ENCODE data around the gene SYNE2. TPM values are rescaled to one million over a fixed set of nuclear protein-coding genes. Genes with fewer than 3 reads are reported as not detected.
"Not testable (repeated sequence)": the region's sequence is repeated elsewhere in the genome, so short reads cannot be mapped to it uniquely, and the experiment has no call there.

SYNE2 gene
- total RNA-seq, 2 donors from 2014 or later = 206 to 223 TPM

GRCh38 chr14:63996625-63997220 lies 143.9 kb downstream of the SYNE2 start:
- no peak overlapping the region for H3K4me3 Mint-ChIP-seq
- no peak for DNase-seq
- H3K27ac Mint-ChIP-seq = no peak overlapping the region

GRCh38 chr14:64000749-64001148 lies 147.9 kb downstream of the SYNE2 start:
- no peak overlapping the region for H3K4me3 Mint-ChIP-seq
- H3K4me1 Mint-ChIP-seq = peaks cover 10% of the 10 kb centered on the region
- H3K9me3 ChIP-seq (ENCODE audit: control insufficient read depth, low read length, poor library complexity, severe bottlenecking) = no peaks in the 10 kb centered on the region
- no peaks in the 10 kb centered on the region for H3K27me3 Mint-ChIP-seq
- H3K27ac Mint-ChIP-seq = no peak overlapping the region
- H3K36me3 Mint-ChIP-seq (ENCODE audit: low read depth) = peaks cover 40% of the 10 kb centered on the region
- ATAC-seq (no peak), DNase-seq (no peak)

More at GRCh38 chr14:63996625-63997220, 143.9 kb downstream of the SYNE2 start:
- ATAC-seq = no peak
- H3K4me1 Mint-ChIP-seq = peaks cover 5% of the 10 kb centered on the region
- no peaks in the 10 kb centered on the region for H3K9me3 ChIP-seq (ENCODE audit: control insufficient read depth, low read length, poor library complexity, severe bottlenecking)
- no peaks in the 10 kb centered on the region for H3K27me3 Mint-ChIP-seq
- peaks cover 23% of the 10 kb centered on the region for H3K36me3 Mint-ChIP-seq (ENCODE audit: low read depth)

GRCh38 chr14:64005822-64006221 lies 153.0 kb downstream of the SYNE2 start:
- H3K9me3 ChIP-seq (ENCODE audit: control insufficient read depth, low read length, poor library complexity, severe bottlenecking) = no peaks in the 10 kb centered on the region
- Mint-ChIP-seq H3K4me3 (no peak overlapping the region), H3K4me1 (peaks cover 12% of the 10 kb centered on the region), H3K27ac (peak overlapping the region; percentile 87), H3K27me3 (no peaks in the 10 kb centered on the region), H3K36me3 (ENCODE audit: low read depth) (peaks cover 27% of the 10 kb centered on the region)
- DNase-seq (no peak), ATAC-seq (no peak)

GRCh38 chr14:64008016-64008415 lies 155.2 kb downstream of the SYNE2 start:
- no peaks in the 10 kb centered on the region for H3K27me3 Mint-ChIP-seq
- no peaks in the 10 kb centered on the region for H3K9me3 ChIP-seq (ENCODE audit: control insufficient read depth, low read length, poor library complexity, severe bottlenecking)
- H3K36me3 Mint-ChIP-seq (ENCODE audit: low read depth) = peaks cover 26% of the 10 kb centered on the region
- no peak overlapping the region for H3K4me3 Mint-ChIP-seq
- DNase-seq (no peak), ATAC-seq (no peak)
- H3K4me1 Mint-ChIP-seq = peaks cover 17% of the 10 kb centered on the region
- no peak overlapping the region for H3K27ac Mint-ChIP-seq

GRCh38 chr14:64012003-64012402 lies 159.2 kb downstream of the SYNE2 start:
- Mint-ChIP-seq H3K4me3 (no peak overlapping the region), H3K36me3 (ENCODE audit: low read depth) (peaks cover 9% of the 10 kb centered on the region)

GRCh38 chr14:64012720-64013119 lies 159.9 kb downstream of the SYNE2 start:
- Mint-ChIP-seq H3K4me1 (peaks cover 5% of the 10 kb centered on the region), H3K4me3 (no peak overlapping the region), H3K36me3 (ENCODE audit: low read depth) (peaks cover 9% of the 10 kb centered on the region), H3K27me3 (no peaks in the 10 kb centered on the region), H3K27ac (no peak overlapping the region)
- no peak for ATAC-seq
- DNase-seq = no peak
- H3K9me3 ChIP-seq (ENCODE audit: control insufficient read depth, low read length, poor library complexity, severe bottlenecking) = peaks cover 5% of the 10 kb centered on the region

More at GRCh38 chr14:64012003-64012402, 159.2 kb downstream of the SYNE2 start:
- Mint-ChIP-seq H3K4me1 (peaks cover 5% of the 10 kb centered on the region), H3K27ac (peak overlapping the region; percentile 57), H3K27me3 (no peaks in the 10 kb centered on the region)
- DNase-seq (no peak), ATAC-seq (no peak)
- H3K9me3 ChIP-seq (ENCODE audit: control insufficient read depth, low read length, poor library complexity, severe bottlenecking) = peaks cover 5% of the 10 kb centered on the region

- peak overlapping the region; percentile 32 for H3K27ac Mint-ChIP-seq
- ATAC-seq = no peak
- peaks cover 10% of the 10 kb centered on the region for H3K4me1 Mint-ChIP-seq
- no peaks in the 10 kb centered on the region for H3K9me3 ChIP-seq (ENCODE audit: control insufficient read depth, low read length, poor library complexity, severe bottlenecking)
- no peak for DNase-seq
- peaks cover 23% of the 10 kb centered on the region for H3K36me3 Mint-ChIP-seq (ENCODE audit: low read depth)
- no peaks in the 10 kb centered on the region for H3K27me3 Mint-ChIP-seq
- H3K4me3 Mint-ChIP-seq = no peak overlapping the region
Observed at GRCh38 chr14:64025479-64025878, 172.7 kb downstream of the SYNE2 start.

- Mint-ChIP-seq H3K4me3 (no peak overlapping the region), H3K4me1 (peaks cover 8% of the 10 kb centered on the region), H3K27me3 (no peaks in the 10 kb centered on the region), H3K36me3 (ENCODE audit: low read depth) (peaks cover 27% of the 10 kb centered on the region), H3K27ac (no peak overlapping the region)
- no peak for ATAC-seq
- DNase-seq = no peak
- H3K9me3 ChIP-seq (ENCODE audit: control insufficient read depth, low read length, poor library complexity, severe bottlenecking) = no peaks in the 10 kb centered on the region
Observed at GRCh38 chr14:64026600-64026999, 173.8 kb downstream of the SYNE2 start.

- H3K9me3 ChIP-seq (ENCODE audit: control insufficient read depth, low read length, poor library complexity, severe bottlenecking) = no peaks in the 10 kb centered on the region
- Mint-ChIP-seq H3K27ac (no peak overlapping the region), H3K36me3 (ENCODE audit: low read depth) (peaks cover 7% of the 10 kb centered on the region), H3K4me1 (peaks cover 5% of the 10 kb centered on the region), H3K4me3 (no peak overlapping the region), H3K27me3 (no peaks in the 10 kb centered on the region)
- ATAC-seq (no peak), DNase-seq (no peak)
Observed at GRCh38 chr14:64035143-64035542, 182.3 kb downstream of the SYNE2 start.

GRCh38 chr14:64037869-64038745 lies 185.3 kb downstream of the SYNE2 start:
- not testable (repeated sequence) for H3K4me1 Mint-ChIP-seq; H3K36me3 Mint-ChIP-seq (ENCODE audit: low read depth); H3K4me3 Mint-ChIP-seq; DNase-seq; H3K27me3 Mint-ChIP-seq; ATAC-seq; H3K9me3 ChIP-seq (ENCODE audit: control insufficient read depth, low read length, poor library complexity, severe bottlenecking)
- H3K27ac Mint-ChIP-seq = peak overlapping the region; percentile 76

GRCh38 chr14:64038841-64039542 lies 186.2 kb downstream of the SYNE2 start:
- peak overlapping the region; percentile 76 for H3K27ac Mint-ChIP-seq
- H3K36me3 Mint-ChIP-seq (ENCODE audit: low read depth) = peaks cover 2% of the 10 kb centered on the region
- DNase-seq (no peak), ATAC-seq (no peak)
- H3K4me3 Mint-ChIP-seq = no peak overlapping the region
- H3K4me1 Mint-ChIP-seq = peaks cover 5% of the 10 kb centered on the region
- H3K9me3 ChIP-seq (ENCODE audit: control insufficient read depth, low read length, poor library complexity, severe bottlenecking) = no peaks in the 10 kb centered on the region
- H3K27me3 Mint-ChIP-seq = no peaks in the 10 kb centered on the region

- Mint-ChIP-seq H3K4me1 (peaks cover 5% of the 10 kb centered on the region), H3K36me3 (ENCODE audit: low read depth) (peaks cover 4% of the 10 kb centered on the region), H3K27me3 (no peaks in the 10 kb centered on the region), H3K4me3 (no peak overlapping the region), H3K27ac (peak overlapping the region; percentile 76)
- DNase-seq = no peak
- no peaks in the 10 kb centered on the region for H3K9me3 ChIP-seq (ENCODE audit: control insufficient read depth, low read length, poor library complexity, severe bottlenecking)
- ATAC-seq = no peak
Observed at GRCh38 chr14:64040044-64040443, 187.2 kb downstream of the SYNE2 start.

- H3K27me3 Mint-ChIP-seq; DNase-seq; H3K36me3 Mint-ChIP-seq (ENCODE audit: low read depth); H3K4me1 Mint-ChIP-seq; H3K9me3 ChIP-seq (ENCODE audit: control insufficient read depth, low read length, poor library complexity, severe bottlenecking); ATAC-seq; H3K27ac Mint-ChIP-seq; H3K4me3 Mint-ChIP-seq: not testable (repeated sequence)
Observed at GRCh38 chr14:64043296-64043695, 190.5 kb downstream of the SYNE2 start.

All from T-helper 17 cell (primary cell).